ENCODE measurements around the gene VPS13A. TPM values are rescaled to one million over a fixed set of nuclear protein-coding genes. Genes with fewer than 3 reads are reported as not detected.
"Not testable (repeated sequence)": the region's sequence is repeated elsewhere in the genome, so short reads cannot be mapped to it uniquely, and the experiment has no call there.

The VPS13A gene
- total RNA-seq, 1 experiment from 2014 or later = 34.8 TPM

DNA sequence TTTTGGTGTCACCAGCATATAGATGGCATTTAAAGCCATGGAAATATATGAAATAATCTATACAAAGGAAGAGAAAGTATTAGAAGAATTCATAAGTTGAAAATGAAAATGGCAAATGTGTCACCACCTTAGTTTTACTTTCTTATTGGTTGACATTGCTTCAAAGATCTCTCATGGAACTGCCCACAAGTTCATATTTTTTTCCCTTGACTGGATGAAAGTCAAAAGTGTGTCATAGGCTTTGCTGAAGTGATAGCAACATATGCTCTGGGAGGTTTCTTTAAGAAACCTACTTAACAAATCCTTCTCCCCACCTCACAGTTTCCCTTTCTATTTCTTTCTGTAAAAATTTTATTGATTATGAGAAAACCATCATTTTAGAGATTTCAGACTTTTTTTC lies 127.2 kb downstream of the VPS13A start:
- Histone ChIP-seq H3K27me3 (no peaks in the 10 kb centered on the region), H3K27ac (no peak overlapping the region), H3K4me3 (no peak overlapping the region), H3K36me3 (no peaks in the 10 kb centered on the region), H3K4me1 (no peaks in the 10 kb centered on the region), H3K9me3 (replicated peaks) (no peaks in the 10 kb centered on the region)
- no peak for DNase-seq

- no peak for DNase-seq
- Histone ChIP-seq H3K4me1 (no peaks in the 10 kb centered on the region), H3K36me3 (no peaks in the 10 kb centered on the region), H3K9me3 (replicated peaks) (no peaks in the 10 kb centered on the region), H3K27me3 (no peaks in the 10 kb centered on the region), H3K27ac (no peak overlapping the region), H3K4me3 (no peak overlapping the region)
These were observed 128.5 kb downstream of the VPS13A start for GRCh38 chr9:77305622-77306400.

DNA sequence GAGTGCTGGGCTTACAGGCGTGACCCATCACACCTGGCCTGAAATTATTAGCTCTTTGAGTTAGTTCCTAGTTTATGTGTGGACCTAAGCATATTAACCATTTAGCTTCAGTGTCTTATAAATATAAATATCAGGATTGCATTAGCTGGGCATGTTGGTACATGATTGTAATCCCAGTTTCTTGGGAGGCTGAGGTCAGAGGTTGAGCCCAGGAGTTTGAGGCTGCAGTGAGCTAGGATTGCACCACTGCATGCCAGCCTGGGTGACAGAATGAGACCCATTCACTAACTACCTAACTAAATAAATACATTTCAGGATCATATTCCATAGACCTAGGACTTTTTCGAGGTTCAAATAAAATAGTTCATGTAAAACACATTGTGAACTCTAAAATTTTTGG lies 129.8 kb downstream of the VPS13A start:
- no peak for DNase-seq
- Histone ChIP-seq H3K27ac (no peak overlapping the region), H3K4me1 (no peaks in the 10 kb centered on the region), H3K27me3 (no peaks in the 10 kb centered on the region), H3K4me3 (no peak overlapping the region), H3K36me3 (no peaks in the 10 kb centered on the region), H3K9me3 (replicated peaks) (no peaks in the 10 kb centered on the region)

DNA sequence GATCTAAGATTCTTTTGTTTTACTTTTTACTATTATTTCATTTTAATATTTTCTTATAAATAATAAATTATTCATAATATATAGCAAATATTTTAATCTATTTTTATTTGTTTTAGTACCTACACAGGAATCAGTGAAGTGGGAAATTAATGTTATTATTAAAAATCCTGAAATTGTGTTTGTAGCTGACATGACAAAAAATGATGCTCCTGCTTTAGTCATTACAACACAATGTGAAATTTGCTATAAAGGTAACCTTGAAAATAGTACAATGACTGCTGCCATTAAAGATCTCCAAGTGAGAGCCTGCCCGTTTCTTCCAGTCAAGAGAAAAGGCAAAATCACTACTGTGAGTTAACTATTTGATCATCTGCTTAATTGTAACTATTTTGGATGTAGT lies 138.7 kb downstream of the VPS13A start:
- DNase-seq = no peak
- H3K4me1 ChIP-seq = peaks cover 10% of the 10 kb centered on the region; the same call in 1 of the 2 replicates
- H3K27me3 ChIP-seq = no peaks in the 10 kb centered on the region
- peaks cover 7% of the 10 kb centered on the region; the same call in 1 of the 2 replicates for H3K36me3 ChIP-seq
- H3K4me3 ChIP-seq = no peak overlapping the region
- H3K9me3 ChIP-seq (replicated peaks) = no peaks in the 10 kb centered on the region
- H3K27ac ChIP-seq = no peak overlapping the region

DNA sequence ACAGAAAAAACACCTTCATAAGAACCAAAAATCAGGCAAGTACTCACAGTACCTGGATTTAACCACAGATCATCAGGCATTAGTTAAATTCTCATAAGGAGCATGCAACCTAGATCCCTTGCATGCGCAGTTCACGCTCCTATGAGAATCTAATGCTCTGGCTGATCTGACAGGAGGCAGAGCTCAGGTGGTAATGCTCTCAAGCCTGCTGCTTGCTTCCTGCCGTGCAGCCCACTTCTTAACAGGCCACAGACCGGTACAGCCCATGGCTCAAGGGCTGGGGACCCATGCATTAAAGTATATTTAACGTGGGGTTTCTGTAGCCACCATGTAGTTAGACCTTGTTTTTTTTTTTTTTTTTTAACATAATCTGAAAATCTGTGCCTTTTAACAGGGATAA lies 147.7 kb downstream of the VPS13A start:
- no peaks in the 10 kb centered on the region for H3K4me1 ChIP-seq
- no peaks in the 10 kb centered on the region for H3K27me3 ChIP-seq
- H3K36me3 ChIP-seq = peaks cover 4% of the 10 kb centered on the region; the same call in 1 of the 2 replicates
- no peak overlapping the region for H3K27ac ChIP-seq
- DNase-seq = no peak
- no peak overlapping the region for H3K4me3 ChIP-seq
- H3K9me3 ChIP-seq (replicated peaks) = no peaks in the 10 kb centered on the region

GRCh38 chr9:77328102-77328501 lies 150.8 kb downstream of the VPS13A start:
- Histone ChIP-seq H3K9me3 (replicated peaks) (no peaks in the 10 kb centered on the region), H3K36me3 (no peaks in the 10 kb centered on the region; the same call in 1 of the 2 replicates), H3K27ac (no peak overlapping the region), H3K4me1 (no peaks in the 10 kb centered on the region), H3K4me3 (no peak overlapping the region), H3K27me3 (no peaks in the 10 kb centered on the region)
- DNase-seq = no peak

DNA sequence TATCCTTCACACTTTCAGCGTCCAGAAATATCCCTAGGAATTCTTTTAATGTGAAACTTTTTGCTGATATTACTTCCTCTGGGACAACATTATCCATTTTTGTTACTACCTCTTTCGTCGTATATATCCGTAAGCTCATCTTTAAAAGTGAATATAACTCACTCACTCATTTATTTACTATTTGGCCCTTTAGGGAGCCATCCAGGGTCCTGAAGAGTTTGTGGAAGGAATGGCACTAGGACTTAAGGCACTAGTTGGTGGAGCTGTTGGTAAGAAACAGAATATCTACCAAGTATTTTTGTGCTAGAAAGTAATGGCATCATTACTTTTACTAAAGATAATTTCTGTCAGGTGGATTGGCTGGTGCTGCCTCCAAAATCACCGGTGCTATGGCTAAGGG lies 192.7 kb downstream of the VPS13A start:
- no peaks in the 10 kb centered on the region for H3K4me1 ChIP-seq
- H3K4me3 ChIP-seq = no peak overlapping the region
- no peaks in the 10 kb centered on the region for H3K27me3 ChIP-seq
- no peak overlapping the region for H3K27ac ChIP-seq
- no peaks in the 10 kb centered on the region for H3K9me3 ChIP-seq (replicated peaks)
- no peak for DNase-seq
- peaks cover 14% of the 10 kb centered on the region for H3K36me3 ChIP-seq

DNA sequence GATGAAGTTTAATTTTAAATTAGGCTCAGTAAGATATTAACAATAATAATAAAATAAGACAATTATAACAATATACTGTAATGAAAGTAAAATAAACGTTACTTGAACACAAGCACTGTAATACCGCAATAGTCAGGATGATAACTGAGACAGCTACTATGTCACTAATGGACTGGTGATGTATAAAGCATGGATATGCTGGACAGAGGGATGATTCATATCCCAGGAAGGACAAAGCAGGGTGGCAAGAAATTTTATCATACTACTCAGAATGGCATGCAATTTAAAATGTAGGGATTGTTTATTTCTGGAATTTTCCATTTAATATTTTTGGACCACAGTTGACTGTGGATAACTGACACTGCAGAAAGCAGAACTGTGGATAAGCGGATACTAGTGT lies 196.9 kb downstream of the VPS13A start:
- Histone ChIP-seq H3K4me1 (no peaks in the 10 kb centered on the region), H3K9me3 (replicated peaks) (no peaks in the 10 kb centered on the region), H3K4me3 (no peak overlapping the region), H3K36me3 (peaks cover 5% of the 10 kb centered on the region; the same call in 1 of the 2 replicates), H3K27ac (no peak overlapping the region), H3K27me3 (no peaks in the 10 kb centered on the region)
- no peak for DNase-seq

- DNase-seq = peak; percentile 10 to 34
- Histone ChIP-seq H3K27ac (no peak overlapping the region), H3K4me1 (no peaks in the 10 kb centered on the region), H3K27me3 (no peaks in the 10 kb centered on the region), H3K36me3 (peaks cover 2% of the 10 kb centered on the region; the same call in 1 of the 2 replicates), H3K4me3 (no peak overlapping the region), H3K9me3 (replicated peaks) (no peaks in the 10 kb centered on the region)
These were observed 198.7 kb downstream of the VPS13A start for GRCh38 chr9:77375956-77376532.

GRCh38 chr9:77384406-77384805 lies 207.1 kb downstream of the VPS13A start:
- no peaks in the 10 kb centered on the region for H3K9me3 ChIP-seq (replicated peaks)
- 0 out of 2 replicates have a peak, but pooled peaks cover 5% of the 10 kb centered on the region for H3K36me3 ChIP-seq
- no peaks in the 10 kb centered on the region for H3K4me1 ChIP-seq
- H3K27ac ChIP-seq = no peak overlapping the region
- no peak for DNase-seq
- no peak overlapping the region for H3K4me3 ChIP-seq
- no peaks in the 10 kb centered on the region for H3K27me3 ChIP-seq

GRCh38 chr9:77386187-77386586 lies 208.9 kb downstream of the VPS13A start:
- H3K4me3 ChIP-seq = no peak overlapping the region
- H3K9me3 ChIP-seq (replicated peaks) = no peaks in the 10 kb centered on the region
- H3K4me1 ChIP-seq = no peaks in the 10 kb centered on the region
- DNase-seq = no peak
- peaks cover 5% of the 10 kb centered on the region; the same call in 1 of the 2 replicates for H3K36me3 ChIP-seq
- H3K27me3 ChIP-seq = no peaks in the 10 kb centered on the region
- H3K27ac ChIP-seq = no peak overlapping the region

DNA sequence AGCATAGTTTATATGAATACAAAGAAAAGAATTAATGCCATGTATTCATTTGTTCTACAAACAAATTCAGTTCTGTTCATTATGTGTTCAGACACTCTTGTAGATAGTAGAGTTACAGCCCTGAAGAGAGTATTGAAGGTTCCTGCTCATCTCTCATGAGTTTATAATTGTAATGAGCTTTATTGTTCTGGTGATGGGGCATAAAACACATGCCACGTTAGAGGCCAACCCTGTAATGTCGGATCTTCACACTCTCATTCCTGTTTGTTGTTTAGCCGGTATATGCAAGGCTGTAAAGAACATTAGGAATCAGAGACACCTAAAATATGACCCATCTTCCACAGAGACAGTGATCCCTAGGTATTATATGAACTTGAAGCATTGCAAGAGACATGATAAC lies 214.5 kb downstream of the VPS13A start:
- no peaks in the 10 kb centered on the region; the same call in 1 of the 2 replicates for H3K36me3 ChIP-seq

GRCh38 chr9:77392328-77392727 lies 215.0 kb downstream of the VPS13A start:
- no peaks in the 10 kb centered on the region; the same call in 1 of the 2 replicates for H3K36me3 ChIP-seq
- no peaks in the 10 kb centered on the region for H3K9me3 ChIP-seq (replicated peaks)
- no peaks in the 10 kb centered on the region for H3K27me3 ChIP-seq
- no peaks in the 10 kb centered on the region for H3K4me1 ChIP-seq
- DNase-seq = no peak
- H3K27ac ChIP-seq = no peak overlapping the region
- H3K4me3 ChIP-seq = no peak overlapping the region

More for the DNA sequence above, 214.5 kb downstream of the VPS13A start:
- H3K27me3 ChIP-seq = no peaks in the 10 kb centered on the region
- H3K27ac ChIP-seq = no peak overlapping the region
- H3K4me3 ChIP-seq = no peak overlapping the region
- no peaks in the 10 kb centered on the region for H3K9me3 ChIP-seq (replicated peaks)
- H3K4me1 ChIP-seq = no peaks in the 10 kb centered on the region
- no peak for DNase-seq

- DNase-seq = not testable (repeated sequence)
These were observed 221.2 kb downstream of the VPS13A start for GRCh38 chr9:77398581-77398980.

DNA sequence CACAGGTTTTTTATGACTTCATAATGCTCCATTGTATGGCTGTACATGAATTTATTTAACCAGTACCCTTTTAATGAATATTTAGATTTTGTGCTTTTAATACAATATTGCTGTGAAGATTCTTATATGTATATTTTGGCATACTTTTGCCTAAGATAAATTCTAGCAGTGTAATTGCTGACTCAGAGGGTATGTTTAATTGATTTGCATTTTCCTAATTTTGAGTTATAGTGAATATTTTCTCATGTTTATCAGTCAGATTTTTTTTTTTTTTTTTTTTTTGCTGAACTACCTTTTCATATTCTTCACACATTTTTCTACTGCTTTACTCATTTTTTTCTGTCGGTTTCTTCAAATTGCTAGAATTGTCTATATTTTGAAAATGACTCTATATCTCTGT lies 222.6 kb downstream of the VPS13A start:
- Histone ChIP-seq H3K27me3 (no peaks in the 10 kb centered on the region), H3K27ac (no peak overlapping the region), H3K4me1 (no peaks in the 10 kb centered on the region), H3K9me3 (replicated peaks) (no peaks in the 10 kb centered on the region; the same call in 1 of the 2 replicates), H3K4me3 (no peak overlapping the region), H3K36me3 (no peaks in the 10 kb centered on the region)
- DNase-seq = no peak

More at GRCh38 chr9:77398581-77398980, 221.2 kb downstream of the VPS13A start:
- H3K4me1 ChIP-seq; H3K4me3 ChIP-seq; H3K27ac ChIP-seq; H3K36me3 ChIP-seq; H3K27me3 ChIP-seq; H3K9me3 ChIP-seq (replicated peaks): not testable (repeated sequence)
